Left colon (tissue), 2 donors: ENCODE data around the gene BTBD2. TPM values are rescaled to one million over a fixed set of nuclear protein-coding genes. Genes with fewer than 3 reads are reported as not detected.

Source experiments
- ATAC-seq: fragments of 200-7000 bp; cut with Tn5 transposase; one replicate; pipeline ENCODE4 v1.9.1; 2020; ENCODE audit warnings: mild to moderate bottlenecking, moderate library complexity
- DNase-seq, 2 donors: peaks; one replicate each; pipeline ENCODE4 v3.0.0-alpha.2; 2020
- intact Hi-C, 2 donors: fragments of 100-400 bp; cut with DNase I in 1 of 2; cut with micrococcal nuclease in 1 of 2; formaldehyde crosslinking; loops; one replicate each; pipeline versions ENCODE4 v1.11.2 to v1.14.0; 2022; cut with DNase I, micrococcal nuclease
- total RNA-seq, 2 donors: library from RNA; stranded (reverse); fragmentation: NEBNext Ultra II Directional; extraction: Animal tissue kit (Norgen Biotek cat#: 25700); gene quantifications; one replicate each; pipeline ENCODE4 v1.2.1, GENCODE V29; 2021
- donor health status: DM: no; HTN: no; CAD: no.
- donor health status: DM: yes; HTN: yes; CAD: no.

The BTBD2 gene
- total RNA-seq, 2 donors from 2014 or later: 73.1 to 73.7 TPM

DNA sequence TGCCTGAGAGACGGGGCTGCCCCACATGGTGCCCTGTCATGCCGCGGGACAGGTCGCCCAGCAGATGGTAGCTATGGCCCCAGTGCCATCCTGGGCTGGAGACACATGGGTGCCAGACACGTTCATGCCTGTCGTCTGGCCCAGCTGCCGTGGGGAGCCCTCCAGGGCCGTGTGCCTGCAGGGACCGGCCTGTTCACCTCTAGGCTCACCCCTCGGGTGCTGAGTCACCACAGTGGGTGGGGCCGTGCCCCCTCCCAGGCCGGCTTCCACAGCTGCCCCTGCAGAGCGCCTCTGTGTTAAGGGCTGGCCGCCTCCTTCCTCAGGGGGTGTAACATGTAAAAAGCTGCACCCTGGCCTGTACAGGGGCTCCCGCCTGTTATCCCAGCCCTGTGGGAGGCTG, 38.4 kb downstream of the BTBD2 start:
- intact Hi-C loops: no loop called here
- ATAC-seq (no peak), DNase-seq (no peak)

DNA sequence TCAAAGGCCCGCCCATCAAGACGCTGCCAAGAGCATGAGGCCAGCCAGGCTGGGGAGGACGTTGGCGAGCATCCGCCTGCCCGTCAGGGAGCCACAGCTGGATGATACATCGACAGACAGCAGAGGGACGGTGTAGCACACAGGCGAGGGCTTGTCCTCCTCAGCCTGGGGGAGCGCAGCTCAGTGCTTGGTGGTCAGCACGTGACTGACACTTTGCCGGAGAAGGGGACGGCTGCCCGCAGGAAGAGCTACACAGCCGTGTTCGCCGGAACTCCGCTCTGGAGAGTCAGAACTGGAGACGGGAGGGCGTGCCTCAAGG, 40.4 kb downstream of the BTBD2 start:
- ATAC-seq (no peak), DNase-seq (no peak)
- intact Hi-C loops: no loop called here

DNA sequence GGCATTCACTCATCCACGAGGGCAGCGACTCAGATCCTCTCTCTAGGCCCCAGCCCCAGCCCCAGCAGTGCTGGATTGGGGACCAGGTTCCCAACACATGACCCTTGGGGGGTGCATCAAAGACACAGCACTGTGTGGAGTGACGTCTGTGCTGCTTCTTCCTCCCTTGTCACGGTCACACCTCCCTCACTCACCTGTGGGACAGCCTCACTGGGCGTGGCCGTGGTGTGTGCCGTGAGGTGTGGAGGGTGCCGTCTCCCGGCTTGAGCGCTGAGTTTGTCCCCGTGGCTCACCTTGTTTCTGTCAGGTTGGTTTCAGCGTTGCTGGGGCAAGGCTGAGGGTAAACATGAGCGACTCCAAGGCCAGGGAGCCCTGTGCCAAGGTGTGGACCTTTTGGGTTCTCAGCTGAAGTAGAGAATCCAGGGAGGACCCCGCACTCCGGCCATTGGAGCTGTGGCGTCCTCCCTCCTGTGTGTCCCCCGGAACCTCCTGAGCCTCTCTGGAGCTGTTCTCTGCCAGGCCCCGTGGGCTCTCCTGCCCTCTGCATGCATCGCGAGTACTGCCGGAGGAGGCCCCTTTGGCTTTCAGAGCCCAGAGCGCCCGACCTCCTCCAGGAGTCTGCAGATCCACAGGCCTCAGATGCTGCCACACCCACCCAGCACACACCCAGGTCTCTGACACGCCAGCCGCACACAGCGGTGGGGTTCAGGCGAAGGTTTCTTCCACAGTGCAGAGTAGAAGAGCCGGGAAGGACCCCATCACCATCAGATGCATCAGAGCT, 40.9 kb downstream of the BTBD2 start:
- intact Hi-C loops: no loop called here
- DNase-seq (no peak), ATAC-seq (peak; percentile 26)

DNA sequence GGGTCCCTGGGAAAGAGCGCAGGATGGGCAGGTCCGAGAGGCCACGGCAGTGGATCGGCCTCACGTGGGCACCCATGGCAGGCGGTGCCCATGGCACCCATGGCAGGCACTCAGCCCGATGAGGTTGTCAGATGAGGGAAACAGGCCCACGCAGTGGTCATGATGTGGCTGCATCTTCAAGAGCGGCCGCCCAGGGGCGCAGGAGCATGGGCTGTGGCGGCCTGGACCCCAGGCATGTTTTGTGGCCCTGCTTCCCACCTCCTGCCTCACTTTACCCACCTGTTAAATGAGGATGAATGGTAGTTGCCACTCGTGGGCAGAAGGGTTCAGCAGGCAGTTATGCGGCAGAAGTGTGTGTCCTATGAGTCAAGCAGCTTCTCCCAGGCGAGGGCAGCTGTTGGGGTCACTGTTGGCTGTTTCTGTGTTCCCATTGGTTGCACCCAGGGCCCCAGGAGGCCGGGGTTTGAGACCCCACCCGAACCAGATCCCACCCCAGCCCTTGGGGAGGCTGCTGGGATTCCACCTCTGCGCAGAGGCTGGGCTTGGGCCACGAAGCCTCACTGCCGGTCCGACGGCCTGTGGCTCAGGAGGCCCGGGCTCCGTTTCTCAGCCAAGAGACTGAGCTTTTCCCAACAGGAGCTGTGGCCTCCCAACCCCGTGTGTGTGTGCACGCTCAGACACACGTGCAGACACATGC, 44.6 kb downstream of the BTBD2 start:
- DNase-seq (no peak), ATAC-seq (no peak)
- intact Hi-C loops: no loop called here

DNA sequence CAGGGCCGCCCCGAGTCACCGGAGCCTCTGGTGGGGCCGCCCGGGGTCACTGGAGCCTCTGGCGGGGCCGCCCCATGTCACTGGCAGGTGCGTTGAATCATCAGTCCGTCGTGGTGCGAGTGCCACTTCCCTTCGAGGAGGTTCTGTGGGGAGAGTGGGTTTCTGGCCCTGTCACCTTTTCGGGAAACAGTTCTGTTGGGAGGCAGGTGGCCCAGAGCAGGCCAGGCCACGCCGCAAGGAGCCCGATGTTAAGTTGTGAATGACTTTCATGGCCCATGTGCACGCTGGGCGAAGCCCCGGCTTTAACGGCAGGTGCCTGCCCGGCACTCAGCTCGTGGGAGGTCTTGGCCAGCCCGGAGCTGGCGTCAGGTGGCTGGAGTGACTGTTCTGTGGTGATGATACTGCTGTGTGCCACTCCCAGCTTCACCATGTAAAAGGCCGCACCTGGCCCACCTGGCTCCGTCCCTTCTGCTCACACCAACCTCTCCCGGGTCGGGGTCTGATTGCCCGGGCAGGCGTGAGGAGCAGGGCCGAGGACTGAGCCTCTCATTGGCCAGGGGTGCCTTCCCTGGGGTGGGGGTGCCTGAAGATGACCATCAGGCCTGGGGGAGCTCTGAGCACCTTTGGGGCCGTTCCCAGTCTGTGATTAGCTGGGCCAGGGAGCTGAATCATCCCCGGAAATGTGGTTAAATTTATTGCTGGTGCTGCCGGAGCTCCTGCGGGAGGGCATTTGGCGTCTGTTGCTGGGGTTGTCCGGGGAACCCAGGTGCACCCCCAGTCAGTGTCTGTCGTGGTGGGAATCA, 45.3 kb downstream of the BTBD2 start:
- no peak for DNase-seq
- intact Hi-C loops: no loop called here
- ATAC-seq: peak; percentile 35

DNA sequence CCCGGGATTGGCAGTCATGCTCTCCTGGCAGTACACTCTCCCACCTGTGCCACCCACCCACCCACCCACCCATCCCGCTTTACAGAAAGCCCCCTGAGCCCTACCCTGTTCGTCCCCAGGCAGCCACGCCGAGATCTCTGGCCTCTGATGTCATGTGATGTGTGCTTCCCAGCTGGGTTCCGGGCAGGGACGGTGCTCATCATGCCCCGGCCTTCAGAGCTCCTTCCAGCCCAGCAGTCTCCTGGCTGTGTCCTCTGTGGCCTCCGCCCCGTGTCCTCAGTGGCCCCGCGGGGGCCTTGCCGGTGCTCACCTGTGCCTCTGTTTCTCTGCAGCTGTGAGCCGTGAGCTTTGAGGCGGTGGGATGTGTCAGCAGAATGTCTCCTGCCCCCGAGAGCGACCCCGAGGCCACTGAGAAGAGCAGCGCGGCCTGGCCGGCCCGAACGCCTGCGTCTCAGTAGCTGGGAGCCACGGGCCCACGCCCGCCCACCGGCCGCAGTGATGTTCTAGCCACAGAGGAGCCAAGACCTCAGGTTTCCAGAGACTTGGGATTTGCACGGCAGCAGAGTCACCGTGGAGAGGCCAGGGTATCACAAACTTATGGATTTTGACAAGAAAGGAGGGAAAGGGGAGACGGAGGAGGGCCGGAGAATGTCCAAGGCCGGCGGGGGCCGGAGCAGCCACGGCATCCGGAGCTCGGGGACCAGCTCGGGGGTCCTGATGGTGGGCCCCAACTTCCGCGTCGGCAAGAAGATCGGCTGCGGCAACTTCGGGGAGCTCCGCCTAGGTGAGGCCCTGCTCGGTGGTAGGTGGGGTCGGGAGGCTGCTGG, 46.1 kb downstream of the BTBD2 start:
- intact Hi-C loops: no loop called here
- no peak for DNase-seq
- ATAC-seq: no peak

DNA sequence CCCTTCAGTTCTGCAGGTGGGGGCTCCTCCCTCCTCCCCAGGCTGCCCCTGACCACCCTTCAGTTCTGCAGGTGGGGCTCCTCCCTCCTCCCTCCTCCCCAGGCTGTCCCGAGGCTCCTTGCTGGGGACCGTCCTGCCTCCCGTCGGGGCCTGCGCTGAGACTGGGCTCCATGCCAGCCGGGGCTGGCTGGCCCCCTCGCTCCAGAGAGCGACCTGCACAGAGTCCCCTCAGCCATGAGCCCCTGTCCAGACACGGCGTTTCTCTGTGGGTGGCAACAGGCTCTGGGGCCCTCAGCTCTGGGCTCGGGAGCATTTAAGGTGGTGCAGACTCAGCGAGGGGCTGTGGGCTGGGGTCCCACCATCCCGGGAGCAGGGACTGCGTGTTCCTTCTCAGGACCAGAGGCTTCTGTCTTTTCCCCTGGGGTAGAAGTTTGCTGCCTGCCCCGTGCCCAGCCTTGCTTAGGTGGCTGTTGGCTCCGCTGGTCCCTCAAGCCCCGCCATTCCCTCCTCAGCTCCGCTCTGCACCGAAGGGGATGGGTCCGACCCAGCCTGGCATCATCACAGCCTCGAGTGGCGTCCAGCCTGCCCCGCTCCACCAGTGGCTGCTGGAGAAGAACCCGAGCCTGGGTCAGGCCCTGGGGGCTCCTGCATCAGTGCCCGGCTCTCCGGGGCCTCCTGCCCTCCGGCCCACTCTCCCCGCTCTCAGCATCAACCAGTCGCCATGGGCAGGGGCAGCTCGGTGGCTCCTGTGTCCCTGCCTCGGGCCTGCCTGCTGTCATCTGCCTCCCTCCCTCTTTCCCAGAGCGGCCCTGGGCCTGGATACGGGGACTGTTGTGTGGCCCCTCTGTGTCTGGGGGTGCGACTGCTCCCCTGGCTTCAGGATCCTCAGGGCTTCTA, 47.0 kb downstream of the BTBD2 start:
- no peak for DNase-seq
- intact Hi-C loops: no loop called here
- no peak for ATAC-seq

DNA sequence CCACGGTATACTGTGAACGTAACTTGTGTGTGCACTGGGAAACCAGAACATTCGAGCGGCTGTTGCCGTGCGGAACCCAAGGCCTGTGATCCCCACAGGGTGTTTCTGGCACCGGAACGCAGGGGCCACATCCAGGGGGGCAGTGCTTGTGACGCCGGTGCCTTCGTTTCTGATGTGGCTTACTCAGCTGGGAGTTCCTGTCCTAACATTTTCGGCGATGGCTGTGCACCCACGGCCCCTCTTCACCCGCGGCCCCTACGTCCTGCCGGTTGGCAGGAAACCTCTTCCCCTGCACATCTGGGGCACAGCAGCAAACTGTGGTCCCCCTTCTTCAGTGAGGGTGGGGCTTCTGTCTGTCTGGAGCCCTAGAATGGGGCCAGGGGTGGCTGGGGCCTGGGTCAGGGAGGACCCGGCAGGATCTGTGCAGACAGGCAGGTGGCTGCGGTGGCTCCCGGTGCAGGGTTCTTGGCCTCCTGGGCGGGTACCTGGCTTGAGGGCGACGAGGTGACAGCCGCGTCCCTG, 48.4 kb downstream of the BTBD2 start:
- intact Hi-C loops: no loop called here
- ATAC-seq (no peak), DNase-seq (no peak)

DNA sequence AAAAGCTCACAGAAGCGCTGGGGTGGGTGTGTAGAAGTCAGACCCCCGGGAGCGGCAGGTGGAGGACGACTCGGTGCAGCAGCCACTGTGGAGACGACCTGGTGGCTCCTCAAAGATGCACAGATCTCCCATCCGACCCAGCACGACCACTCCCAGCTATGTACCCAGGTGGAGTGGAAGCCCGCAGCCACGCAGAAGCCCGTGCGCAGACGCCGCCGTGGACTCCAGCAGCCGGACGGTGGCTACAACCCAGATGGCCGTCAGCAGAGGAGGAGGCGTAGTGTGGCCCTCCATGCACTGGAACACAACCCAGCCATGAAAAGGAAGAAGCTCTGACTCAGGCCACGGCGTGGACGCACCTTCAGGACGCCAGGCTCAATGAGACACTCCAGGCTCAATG, 52.8 kb downstream of the BTBD2 start:
- intact Hi-C loops: no loop called here
- no peak for DNase-seq
- no peak for ATAC-seq

DNA sequence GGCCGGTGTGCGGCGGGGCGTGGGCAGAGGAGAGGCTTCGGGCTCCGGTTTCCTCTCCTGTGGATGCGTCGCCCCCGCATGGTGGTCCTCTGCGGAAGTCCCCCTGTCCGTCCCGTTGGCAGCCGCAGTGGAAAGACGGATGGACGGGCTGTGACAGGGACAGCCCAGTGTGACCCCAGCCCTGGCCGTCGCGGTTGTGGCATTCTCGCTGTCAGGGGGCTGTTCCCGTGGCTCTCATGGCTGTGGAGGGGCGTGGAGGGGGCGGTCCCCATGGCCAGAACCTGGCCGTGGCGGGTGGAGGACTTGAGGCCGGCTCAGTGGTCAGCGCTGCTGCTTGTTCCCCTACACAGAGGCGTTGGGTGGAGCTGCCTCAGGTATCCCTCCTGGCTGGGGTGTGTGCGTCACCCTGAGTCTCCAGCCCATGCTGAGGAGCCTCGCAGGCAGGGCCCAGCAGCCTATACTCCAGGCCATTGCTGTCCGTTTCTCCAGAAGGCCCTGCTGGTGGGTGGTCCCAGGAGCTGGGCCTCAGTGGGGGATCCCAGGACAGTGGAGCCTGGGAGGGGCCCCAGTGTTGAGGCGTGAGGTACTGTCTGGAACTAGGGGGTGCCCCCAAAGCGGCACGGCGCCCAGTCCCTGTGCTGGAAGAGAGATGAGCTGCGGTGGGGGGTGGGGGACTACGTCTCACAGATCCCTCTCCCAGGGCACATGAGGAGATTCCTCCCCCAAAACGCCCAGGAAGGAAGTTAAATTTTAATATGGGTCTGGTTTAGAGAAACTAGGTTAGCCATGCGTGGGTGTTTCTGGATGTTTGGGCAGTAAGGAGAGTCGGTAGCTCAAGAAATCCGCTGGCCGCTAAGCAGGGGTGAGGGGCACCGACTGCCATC, 54.3 kb downstream of the BTBD2 start:
- intact Hi-C loops: no loop called here
- DNase-seq: no peak
- ATAC-seq: no peak

DNA sequence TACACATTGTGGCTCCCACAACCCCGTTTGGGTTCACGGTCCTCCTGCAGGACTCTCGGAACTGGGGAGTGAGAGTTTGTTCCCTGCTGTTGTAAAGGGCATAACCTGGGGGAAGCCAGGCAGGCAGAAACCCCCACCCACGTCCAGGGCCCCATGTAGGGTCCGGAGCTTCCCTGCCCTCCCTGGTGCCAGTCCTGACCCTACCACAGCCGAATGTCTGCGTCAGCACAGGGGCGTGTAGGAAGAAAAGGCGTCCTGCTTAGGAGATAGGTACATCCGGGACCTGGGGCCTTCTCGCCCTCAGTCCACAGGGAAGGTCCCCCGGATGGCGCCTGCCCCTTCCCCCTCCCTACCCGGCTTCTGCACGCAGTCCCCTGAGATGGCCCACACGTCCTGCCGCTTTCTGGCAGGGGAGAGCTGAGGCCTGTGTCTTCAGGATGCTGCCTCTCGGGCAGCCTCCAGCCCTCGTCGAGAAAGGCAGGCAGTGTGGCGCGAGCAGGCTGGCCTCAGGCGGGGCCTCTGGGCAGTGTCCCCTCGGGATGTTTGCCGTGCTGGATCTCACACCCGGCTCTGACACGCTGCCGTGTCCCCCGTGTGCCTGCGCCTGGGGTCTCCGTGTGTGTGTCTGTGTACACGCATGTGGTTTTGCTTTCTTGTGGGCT, 55.5 kb downstream of the BTBD2 start:
- no peak for ATAC-seq
- no peak for DNase-seq
- intact Hi-C loops: no loop called here

DNA sequence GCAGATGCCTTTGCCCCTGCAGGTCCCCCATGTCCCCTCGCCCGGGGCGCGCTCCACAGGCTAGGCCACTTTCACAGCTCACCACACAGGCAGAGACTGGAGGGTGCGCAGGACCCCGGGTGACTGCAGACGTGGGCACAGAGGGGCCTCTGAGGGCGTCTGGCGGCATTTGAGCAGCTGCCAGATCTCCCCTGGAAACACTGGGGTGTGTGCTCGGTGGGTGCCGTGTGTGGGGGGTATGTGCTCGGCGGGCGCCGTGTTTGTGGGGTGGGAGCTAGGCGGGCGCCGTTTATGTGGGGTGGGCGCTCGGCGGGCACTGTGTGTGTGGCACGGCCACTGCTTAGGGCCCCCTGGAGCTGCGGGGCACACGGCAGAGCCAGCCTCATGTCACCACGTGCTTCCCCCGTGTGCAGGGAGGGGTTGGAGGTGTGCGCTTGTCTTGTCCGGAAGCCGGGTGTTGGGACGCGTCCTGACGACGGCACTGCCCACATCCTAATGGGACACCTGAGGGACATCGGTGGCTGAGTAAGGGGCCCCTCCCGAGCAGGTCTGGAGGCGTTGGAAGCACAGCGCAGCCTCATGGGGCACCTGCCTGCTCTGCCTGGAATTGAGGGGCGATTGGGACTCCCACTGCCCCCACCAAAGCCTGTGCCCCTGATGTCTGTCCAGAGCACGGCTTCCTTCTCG, 57.8 kb downstream of the BTBD2 start:
- ATAC-seq (no peak), DNase-seq (no peak)
- intact Hi-C loops: no loop called here

DNA sequence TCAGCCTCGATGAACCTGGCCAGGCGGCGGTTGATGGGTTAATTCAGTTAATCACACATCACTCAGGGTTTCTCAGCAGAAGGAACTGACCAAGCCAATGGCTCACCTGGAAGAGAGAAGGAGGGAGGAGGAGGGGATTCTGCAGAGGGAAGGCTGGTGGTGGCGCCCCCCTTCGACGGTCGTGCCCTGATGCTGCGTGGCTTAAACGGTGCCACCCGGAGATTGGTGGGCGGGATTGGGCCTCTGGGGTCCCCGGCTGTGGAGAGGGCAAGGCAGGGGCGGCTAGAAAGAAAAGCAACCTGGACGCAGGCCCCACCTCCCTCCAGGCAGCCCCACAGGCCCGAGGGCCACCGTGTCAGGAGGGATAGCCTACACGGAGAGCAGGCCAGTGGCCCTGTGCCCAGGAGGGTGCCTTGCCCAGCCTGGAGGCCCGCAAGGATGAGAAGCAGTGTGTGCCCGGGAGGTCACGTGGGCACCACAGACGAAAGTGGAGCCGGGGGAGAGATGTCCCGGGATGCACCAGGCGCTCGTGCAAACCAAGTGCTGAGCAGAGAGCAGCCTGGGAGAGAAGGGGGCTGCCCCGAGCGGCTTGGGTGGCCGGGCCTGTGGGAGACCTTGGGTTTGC, 58.5 kb downstream of the BTBD2 start:
- peak in 1 of 2 donors; percentile 70 for DNase-seq
- intact Hi-C loops: no loop called here

DNA sequence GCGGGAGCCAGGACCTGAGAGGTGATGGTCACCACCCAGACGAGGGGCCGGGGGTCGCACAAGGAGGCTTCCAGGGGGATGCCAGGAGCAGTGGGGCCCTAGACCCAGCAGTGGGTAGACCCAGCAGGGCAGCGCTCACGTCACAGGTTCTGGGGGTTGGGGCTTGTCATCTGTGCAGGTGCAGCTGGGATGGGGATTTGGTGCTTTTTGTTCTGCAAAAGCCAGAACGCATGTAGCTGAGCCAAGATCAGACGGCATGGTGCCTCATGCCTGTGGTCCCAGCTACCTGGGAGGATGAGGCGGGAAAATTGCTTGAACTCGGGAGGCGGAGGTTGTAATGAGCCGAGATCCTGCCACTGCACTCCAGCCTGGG, 59.4 kb downstream of the BTBD2 start:
- ATAC-seq (no peak), DNase-seq (no peak)
- intact Hi-C loops: no loop called here

More for the DNA sequence above, 58.5 kb downstream of the BTBD2 start:
- peak; percentile 14 for ATAC-seq
